ENCODE data around the gene DGKZ.

- TF ChIP-seq POLR2A (IDR thresholded peaks at IDR 0.05) (no peak), CTCF (IDR thresholded peaks at IDR 0.05) (no peak)
These were observed 20.3 kb upstream of the DGKZ start for GRCh38 chr11:46326813-46327416.
